22Rv1 (cell line): ENCODE results near the gene AIFM2.

Experiments used
- H3K27ac ChIP-seq: fragments of 450-650 bp; 2 replicates; pipeline ENCODE4 v1.5.1; 2017
- CTCF ChIP-seq: fragments of 450-650 bp; IDR thresholded peaks from 2 replicates; pipeline ENCODE4 v1.5.1; 2017; ENCODE audit warnings: mild to moderate bottlenecking
- ZFX ChIP-seq: fragments of 450-650 bp; IDR thresholded peaks from 2 replicates; pipeline ENCODE4 v1.6.1; 2017; ENCODE audit warnings: antibody characterized with exemption, borderline replicate concordance

AIFM2 gene

GRCh38 chr10:70169011-70169410, 36.4 kb upstream of the AIFM2 start:
- TF ChIP-seq CTCF (no peak), ZFX (no peak)
- no peak overlapping the region for H3K27ac ChIP-seq

DNA sequence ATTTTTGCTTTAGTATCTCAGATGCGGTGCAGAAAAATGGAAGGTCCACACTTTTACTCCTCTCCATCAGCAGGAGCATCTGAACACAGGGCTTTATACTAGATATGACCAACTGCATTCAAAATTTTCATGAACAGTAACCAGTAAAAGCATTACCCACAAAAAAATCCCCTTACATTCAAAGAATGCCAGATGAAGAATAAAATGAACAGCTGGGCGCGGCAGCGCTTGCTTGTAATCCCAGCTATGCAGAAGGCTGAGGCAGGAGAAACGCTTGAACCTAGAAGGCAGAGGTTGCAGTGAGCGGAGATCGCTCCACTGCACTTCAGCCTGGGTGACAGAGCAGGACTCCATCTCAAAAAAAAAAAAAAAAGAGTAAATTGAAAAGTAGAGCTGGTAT, 34.6 kb upstream of the AIFM2 start:
- TF ChIP-seq CTCF (no peak), ZFX (no peak)
- H3K27ac ChIP-seq, result no peak overlapping the region

GRCh38 chr10:70166394-70166793, 33.8 kb upstream of the AIFM2 start:
- H3K27ac ChIP-seq, result no peak overlapping the region
- no peak for TF ChIP-seq ZFX
- TF ChIP-seq CTCF, result no peak

DNA sequence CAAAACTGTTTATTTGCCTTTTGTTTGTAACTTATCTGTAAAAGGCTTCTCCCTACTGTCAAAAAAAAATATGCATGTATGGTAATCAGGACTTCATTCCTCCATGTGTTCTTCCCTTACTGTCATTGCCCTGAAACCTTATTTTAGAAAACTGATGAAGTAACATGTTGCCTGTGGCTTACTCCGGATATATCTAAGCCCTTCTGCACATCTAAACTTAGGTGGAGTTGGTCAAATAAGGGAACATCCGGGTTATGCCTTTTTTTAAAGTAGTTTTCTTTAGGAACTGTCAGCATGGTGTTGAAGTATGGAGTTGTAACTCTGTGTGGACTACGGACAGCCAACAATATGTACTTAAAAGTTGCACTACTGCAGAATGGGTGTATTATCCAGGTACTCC, 31.5 kb upstream of the AIFM2 start:
- TF ChIP-seq CTCF (no peak), ZFX (no peak)
- H3K27ac ChIP-seq, result no peak overlapping the region

GRCh38 chr10:70163448-70163847, 30.8 kb upstream of the AIFM2 start:
- no peak for TF ChIP-seq CTCF
- no peak overlapping the region for H3K27ac ChIP-seq

DNA sequence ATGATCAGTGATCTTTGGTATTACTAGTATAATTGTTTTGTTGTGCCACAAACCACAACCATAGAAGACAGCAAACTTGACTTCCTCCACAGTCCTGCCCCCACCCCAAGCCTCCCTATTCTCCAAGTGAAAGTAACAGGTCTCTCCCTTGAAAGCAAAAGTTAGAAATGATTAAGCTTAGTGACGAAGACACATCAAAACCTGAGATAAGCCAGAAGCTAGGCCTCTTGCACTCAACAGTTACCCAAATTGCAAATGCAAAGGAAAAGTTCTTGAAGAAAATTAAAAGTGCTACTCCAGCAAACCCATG, 30.2 kb upstream of the AIFM2 start:
- no peak overlapping the region for H3K27ac ChIP-seq
- TF ChIP-seq CTCF (no peak), ZFX (no peak)

DNA sequence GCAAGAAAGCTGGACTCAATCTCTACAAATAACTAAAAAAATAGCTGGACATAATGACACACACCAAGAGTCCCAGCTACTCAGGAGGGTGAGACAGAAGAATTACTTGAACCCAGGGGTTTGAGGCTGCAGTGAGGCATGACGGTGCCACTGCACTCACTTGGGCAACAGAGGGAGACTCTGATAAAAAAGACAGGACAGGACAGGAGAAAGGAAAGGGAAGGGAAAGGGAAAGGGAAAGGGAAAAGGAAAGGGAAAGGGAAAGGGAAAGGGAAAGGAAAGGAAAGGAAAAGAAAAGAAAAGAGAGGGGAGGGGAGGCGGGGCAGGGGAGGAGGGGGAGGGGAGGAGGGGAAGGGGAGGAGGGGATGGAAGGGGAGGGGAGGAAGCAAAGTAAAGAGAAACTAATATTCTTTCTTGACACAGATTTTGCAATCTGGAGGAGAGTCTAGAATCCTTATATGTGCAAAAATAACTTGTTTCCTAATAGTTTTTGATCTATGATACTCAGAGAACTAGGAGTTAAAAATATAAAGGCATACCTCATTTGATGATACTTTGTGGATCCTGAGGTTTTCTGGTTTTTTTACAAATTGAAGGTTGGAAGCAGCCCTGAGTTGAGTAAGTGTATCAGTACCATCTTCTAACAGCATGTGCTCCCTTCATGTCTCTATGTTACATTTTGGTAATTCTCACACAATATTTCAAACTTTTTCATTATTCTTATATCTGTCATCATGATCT, 29.7 kb upstream of the AIFM2 start:
- H3K27ac ChIP-seq, result no peak overlapping the region

More for the DNA sequence above, 29.7 kb upstream of the AIFM2 start:
- no peak for TF ChIP-seq CTCF
- no peak for TF ChIP-seq ZFX
